Measurements from ENCODE around the gene MILR1.

MILR1 gene

GRCh38 chr17:64448665-64449512 lies at the start of gene MILR1:
TSS of gene MILR1 (plus strand) at chr17:64449115. CDS start at chr17:64449169, 54 bp downstream.
- Histone ChIP-seq H3K9ac (ENCODE audit: low read depth, low read length) (no peak within 1 kb of the TSS), H3K4me3 (ENCODE audit: low read depth, low read length) (no peak within 1 kb of the TSS), H3K36me3 (ENCODE audit: control insufficient read depth, insufficient read depth, low read length) (no peaks in the 10 kb centered on the region), H3K27me3 (ENCODE audit: control insufficient read depth, insufficient read depth, low read length) (no peaks in the 10 kb centered on the region), H3K9me3 (ENCODE audit: control insufficient read depth, insufficient read depth, low read length) (no peaks in the 10 kb centered on the region), H3K4me1 (ENCODE audit: control insufficient read depth, insufficient read depth, low read length) (no peaks in the 10 kb centered on the region)

GRCh38 chr17:64399767-64400156 lies 49.2 kb upstream of the MILR1 start:
- H3K27me3 ChIP-seq (ENCODE audit: control insufficient read depth, insufficient read depth, low read length): no peaks in the 10 kb centered on the region
- no peak overlapping the region for H3K4me3 ChIP-seq (ENCODE audit: low read depth, low read length)
- H3K4me1 ChIP-seq (ENCODE audit: control insufficient read depth, insufficient read depth, low read length): peaks cover 9% of the 10 kb centered on the region
- no peaks in the 10 kb centered on the region for H3K9me3 ChIP-seq (ENCODE audit: control insufficient read depth, insufficient read depth, low read length)
- no peaks in the 10 kb centered on the region for H3K36me3 ChIP-seq (ENCODE audit: control insufficient read depth, insufficient read depth, low read length)
- H3K9ac ChIP-seq (ENCODE audit: low read depth, low read length): no peak overlapping the region

GRCh38 chr17:64400642-64401041 lies 48.3 kb upstream of the MILR1 start:
- no peaks in the 10 kb centered on the region for H3K36me3 ChIP-seq (ENCODE audit: control insufficient read depth, insufficient read depth, low read length)
- no peaks in the 10 kb centered on the region for H3K9me3 ChIP-seq (ENCODE audit: control insufficient read depth, insufficient read depth, low read length)
- H3K4me3 ChIP-seq (ENCODE audit: low read depth, low read length): no peak overlapping the region
- peaks cover 9% of the 10 kb centered on the region for H3K4me1 ChIP-seq (ENCODE audit: control insufficient read depth, insufficient read depth, low read length)
- H3K9ac ChIP-seq (ENCODE audit: low read depth, low read length): no peak overlapping the region
- H3K27me3 ChIP-seq (ENCODE audit: control insufficient read depth, insufficient read depth, low read length): no peaks in the 10 kb centered on the region

- Histone ChIP-seq H3K27me3 (ENCODE audit: control insufficient read depth, insufficient read depth, low read length) (no peaks in the 10 kb centered on the region), H3K9me3 (ENCODE audit: control insufficient read depth, insufficient read depth, low read length) (no peaks in the 10 kb centered on the region), H3K4me1 (ENCODE audit: control insufficient read depth, insufficient read depth, low read length) (peaks cover 6% of the 10 kb centered on the region), H3K4me3 (ENCODE audit: low read depth, low read length) (no peak overlapping the region), H3K36me3 (ENCODE audit: control insufficient read depth, insufficient read depth, low read length) (no peaks in the 10 kb centered on the region), H3K9ac (ENCODE audit: low read depth, low read length) (no peak overlapping the region)
Measured at GRCh38 chr17:64401244-64401860, 47.6 kb upstream of the MILR1 start.

GRCh38 chr17:64401941-64402340 lies 47.0 kb upstream of the MILR1 start:
- no peaks in the 10 kb centered on the region for H3K27me3 ChIP-seq (ENCODE audit: control insufficient read depth, insufficient read depth, low read length)
- no peaks in the 10 kb centered on the region for H3K36me3 ChIP-seq (ENCODE audit: control insufficient read depth, insufficient read depth, low read length)
- H3K9me3 ChIP-seq (ENCODE audit: control insufficient read depth, insufficient read depth, low read length): no peaks in the 10 kb centered on the region
- H3K4me1 ChIP-seq (ENCODE audit: control insufficient read depth, insufficient read depth, low read length): peaks cover 6% of the 10 kb centered on the region
- H3K4me3 ChIP-seq (ENCODE audit: low read depth, low read length): no peak overlapping the region
- H3K9ac ChIP-seq (ENCODE audit: low read depth, low read length): no peak overlapping the region

- H3K27me3 ChIP-seq (ENCODE audit: control insufficient read depth, insufficient read depth, low read length): no peaks in the 10 kb centered on the region
- no peaks in the 10 kb centered on the region for H3K36me3 ChIP-seq (ENCODE audit: control insufficient read depth, insufficient read depth, low read length)
- peaks cover 6% of the 10 kb centered on the region for H3K4me1 ChIP-seq (ENCODE audit: control insufficient read depth, insufficient read depth, low read length)
- no peaks in the 10 kb centered on the region for H3K9me3 ChIP-seq (ENCODE audit: control insufficient read depth, insufficient read depth, low read length)
- H3K4me3 ChIP-seq (ENCODE audit: low read depth, low read length): no peak overlapping the region
- no peak overlapping the region for H3K9ac ChIP-seq (ENCODE audit: low read depth, low read length)
Measured at GRCh38 chr17:64402469-64402868, 46.4 kb upstream of the MILR1 start.

GRCh38 chr17:64403881-64404460 lies 44.9 kb upstream of the MILR1 start:
- Histone ChIP-seq H3K4me3 (ENCODE audit: low read depth, low read length) (no peak overlapping the region), H3K4me1 (ENCODE audit: control insufficient read depth, insufficient read depth, low read length) (no peaks in the 10 kb centered on the region), H3K36me3 (ENCODE audit: control insufficient read depth, insufficient read depth, low read length) (no peaks in the 10 kb centered on the region), H3K9ac (ENCODE audit: low read depth, low read length) (no peak overlapping the region), H3K9me3 (ENCODE audit: control insufficient read depth, insufficient read depth, low read length) (no peaks in the 10 kb centered on the region), H3K27me3 (ENCODE audit: control insufficient read depth, insufficient read depth, low read length) (no peaks in the 10 kb centered on the region)

GRCh38 chr17:64406321-64407200 lies 42.4 kb upstream of the MILR1 start:
- Histone ChIP-seq H3K4me1 (ENCODE audit: control insufficient read depth, insufficient read depth, low read length) (peaks cover 4% of the 10 kb centered on the region), H3K9ac (ENCODE audit: low read depth, low read length) (no peak overlapping the region), H3K36me3 (ENCODE audit: control insufficient read depth, insufficient read depth, low read length) (no peaks in the 10 kb centered on the region)

GRCh38 chr17:64410750-64411490 lies 38.0 kb upstream of the MILR1 start:
- no peak overlapping the region for H3K9ac ChIP-seq (ENCODE audit: low read depth, low read length)
- H3K36me3 ChIP-seq (ENCODE audit: control insufficient read depth, insufficient read depth, low read length): no peaks in the 10 kb centered on the region

More at GRCh38 chr17:64406321-64407200, 42.4 kb upstream of the MILR1 start:
- no peaks in the 10 kb centered on the region for H3K9me3 ChIP-seq (ENCODE audit: control insufficient read depth, insufficient read depth, low read length)
- H3K27me3 ChIP-seq (ENCODE audit: control insufficient read depth, insufficient read depth, low read length): no peaks in the 10 kb centered on the region
- H3K4me3 ChIP-seq (ENCODE audit: low read depth, low read length): no peak overlapping the region

GRCh38 chr17:64411999-64412771 lies 36.7 kb upstream of the MILR1 start:
- peak overlapping the region; percentile 32 for H3K4me3 ChIP-seq (ENCODE audit: low read depth, low read length)
- no peaks in the 10 kb centered on the region for H3K36me3 ChIP-seq (ENCODE audit: control insufficient read depth, insufficient read depth, low read length)
- no peaks in the 10 kb centered on the region for H3K9me3 ChIP-seq (ENCODE audit: control insufficient read depth, insufficient read depth, low read length)
- no peaks in the 10 kb centered on the region for H3K27me3 ChIP-seq (ENCODE audit: control insufficient read depth, insufficient read depth, low read length)
- peak overlapping the region; percentile 37 for H3K9ac ChIP-seq (ENCODE audit: low read depth, low read length)
- H3K4me1 ChIP-seq (ENCODE audit: control insufficient read depth, insufficient read depth, low read length): peaks cover 7% of the 10 kb centered on the region

More at GRCh38 chr17:64410750-64411490, 38.0 kb upstream of the MILR1 start:
- no peaks in the 10 kb centered on the region for H3K9me3 ChIP-seq (ENCODE audit: control insufficient read depth, insufficient read depth, low read length)
- H3K4me1 ChIP-seq (ENCODE audit: control insufficient read depth, insufficient read depth, low read length): peaks cover 7% of the 10 kb centered on the region
- H3K27me3 ChIP-seq (ENCODE audit: control insufficient read depth, insufficient read depth, low read length): no peaks in the 10 kb centered on the region
- H3K4me3 ChIP-seq (ENCODE audit: low read depth, low read length): no peak overlapping the region

All from iPS-15b (cell line).